ENCODE data around the gene ACTBL2. TPM values are rescaled to one million over a fixed set of nuclear protein-coding genes. Genes with fewer than 3 reads are reported as not detected.

ACTBL2 gene
- total and polyA plus RNA-seq, 4 donors: not detected

GRCh38 chr5:57503433-57503832 lies 20.8 kb upstream of the ACTBL2 start:
- no peak for DNase-seq (ENCODE audit: low spot score)
- no peaks in the 10 kb centered on the region for H3K27me3 ChIP-seq (ENCODE audit: control insufficient read depth in 4 of 4, insufficient read depth in 4 of 4, low read length in 3 of 4)
- no peaks in the 10 kb centered on the region for H3K36me3 ChIP-seq (ENCODE audit: control insufficient read depth in 4 of 4, insufficient read depth in 3 of 4, low read depth in 1 of 4, low read length in 3 of 4)
- TF ChIP-seq NR2F2 (IDR thresholded peaks at IDR 0.05) (peak; percentile 76), HNF4G (IDR thresholded peaks at IDR 0.05) (no peak)
- no peak overlapping the region for H3K27ac ChIP-seq (ENCODE audit: low read depth in 1 of 2, low read length in 2 of 2)
- no peak overlapping the region for H3K9ac ChIP-seq (ENCODE audit: low read depth in 1 of 2, low read length in 2 of 2)
- peaks cover 0 to 11% (median 7%) of the 10 kb centered on the region in 4 donors for H3K4me1 ChIP-seq (ENCODE audit: control insufficient read depth in 4 of 4, insufficient read depth in 4 of 4, low read length in 3 of 4)
- H3K9me3 ChIP-seq (ENCODE audit: control insufficient read depth in 4 of 4, low read length in 3 of 4): no peaks in the 10 kb centered on the region
- 44% methylated on average over 3 of the region's 3 CpGs for WGBS
- H3K4me3 ChIP-seq (ENCODE audit: low read depth in 1 of 3, low read length in 3 of 3): no peak overlapping the region

GRCh38 chr5:57501414-57502201 lies 19.0 kb upstream of the ACTBL2 start:
- TF ChIP-seq MAX (IDR thresholded peaks at IDR 0.05): no peak
- no peak for TF ChIP-seq GABPA (IDR thresholded peaks at IDR 0.05 in 1 of 2, conservative IDR thresholded peaks at IDR 0.05 in 1 of 2)
- no peak for TF ChIP-seq SP1 (IDR thresholded peaks at IDR 0.05)
- TF ChIP-seq NR2F2 (IDR thresholded peaks at IDR 0.05): no peak
- no peak for TF ChIP-seq HNF4A (conservative IDR thresholded peaks at IDR 0.05)
- no peak for TF ChIP-seq FOXA1 (IDR thresholded peaks at IDR 0.05)
- TF ChIP-seq ZBTB33 (IDR thresholded peaks at IDR 0.05): no peak
- TF ChIP-seq CTCF (IDR thresholded peaks at IDR 0.05; ENCODE audit: low read depth, low read length, missing input control): no peak
- TF ChIP-seq ATF3 (IDR thresholded peaks at IDR 0.05): no peak
- TF ChIP-seq YY1 (IDR thresholded peaks at IDR 0.05): no peak
- no peak for TF ChIP-seq HNF4G (IDR thresholded peaks at IDR 0.05)
- no peak for TF ChIP-seq JUND (IDR thresholded peaks at IDR 0.05)
- TF ChIP-seq REST (IDR thresholded peaks at IDR 0.05): no peak
- no peak for TF ChIP-seq EGR1 (IDR thresholded peaks at IDR 0.05; ENCODE audit: low read depth in 2 of 2)
- TF ChIP-seq RAD21 (IDR thresholded peaks at IDR 0.05): no peak
- TF ChIP-seq FOXA2 (IDR thresholded peaks at IDR 0.05): no peak
- H3K4me1 ChIP-seq (ENCODE audit: control insufficient read depth in 4 of 4, insufficient read depth in 4 of 4, low read length in 3 of 4): peaks cover 0 to 11% (median 7%) of the 10 kb centered on the region in 4 donors
- no peak overlapping the region for H3K27ac ChIP-seq (ENCODE audit: low read depth in 1 of 2, low read length in 2 of 2)
- WGBS: 66% methylated on average over 7 of the region's 7 CpGs
- H3K27me3 ChIP-seq (ENCODE audit: control insufficient read depth in 4 of 4, insufficient read depth in 4 of 4, low read length in 3 of 4): no peaks in the 10 kb centered on the region
- no peak overlapping the region for H3K9ac ChIP-seq (ENCODE audit: low read depth in 1 of 2, low read length in 2 of 2)
- H3K9me3 ChIP-seq (ENCODE audit: control insufficient read depth in 4 of 4, low read length in 3 of 4): no peaks in the 10 kb centered on the region
- H3K36me3 ChIP-seq (ENCODE audit: control insufficient read depth in 4 of 4, insufficient read depth in 3 of 4, low read depth in 1 of 4, low read length in 3 of 4): no peaks in the 10 kb centered on the region
- DNase-seq (ENCODE audit: low spot score): no peak
- H3K4me3 ChIP-seq (ENCODE audit: low read depth in 1 of 3, low read length in 3 of 3): no peak overlapping the region

All from liver (tissue), 9 donors.